Gastroesophageal sphincter (tissue), 4 donors: ENCODE data around the gene WDR27. TPM values are rescaled to one million over a fixed set of nuclear protein-coding genes. Genes with fewer than 3 reads are reported as not detected.
"Not testable (repeated sequence)": the region's sequence is repeated elsewhere in the genome, so short reads cannot be mapped to it uniquely, and the experiment has no call there.

Source experiments
- ATAC-seq: fragments of 150-250 bp; one replicate; pipeline ENCODE4 v1.9.1; 2016; ENCODE audit warnings: mild to moderate bottlenecking, moderate library complexity
- H3K27ac ChIP-seq, 4 donors: fragments of 200-600 bp; sonication (generic) in 3 of 4; 1 replicate in 3 of 4; 2 replicates in 1 of 4; pipeline ENCODE4 v1.5.1; 2016 to 2019
- H3K27me3 ChIP-seq: fragments of 200-600 bp; sonication (generic); one replicate; pipeline ENCODE4 v1.5.1; 2019
- H3K36me3 ChIP-seq, 2 donors: fragments of 200-600 bp; sonication (generic); one replicate each; pipeline ENCODE4 v1.5.1; 2019; ENCODE audit warnings: control low read depth in 1 of 2
- H3K4me1 ChIP-seq, 3 donors: fragments of 200-600 bp; sonication (generic); 1 replicate in 2 of 3; 2 replicates in 1 of 3; pipeline ENCODE4 v1.5.1; 2016 to 2019; ENCODE audit warnings: control low read depth in 2 of 3
- H3K4me3 ChIP-seq, 2 donors: fragments of 200-600 bp; sonication (generic); one replicate each; pipeline ENCODE4 v1.5.1; 2019; ENCODE audit warnings: mild to moderate bottlenecking in 1 of 2, moderate library complexity in 1 of 2
- H3K9me3 ChIP-seq, 3 donors: fragments of 200-600 bp; sonication (generic); one replicate each; pipeline ENCODE4 v1.5.1; 2017 to 2019; ENCODE audit warnings: control low read depth in 2 of 3
- EP300 ChIP-seq: sonication (generic); formaldehyde crosslinking; IDR thresholded peaks from one replicate; pipeline ENCODE4 v1.6.1; 2017; ENCODE audit warnings: antibody characterized with exemption, mild to moderate bottlenecking
- POLR2A ChIP-seq, 2 donors: fragments of 450-650 bp; IDR thresholded peaks; one replicate each; pipeline ENCODE4 v1.6.1; 2017; ENCODE audit warnings: antibody characterized with exemption in 2 of 2, mild to moderate bottlenecking in 2 of 2, moderate library complexity in 1 of 2
- POLR2AphosphoS5 ChIP-seq: sonication (generic); formaldehyde crosslinking; IDR thresholded peaks from one replicate; pipeline ENCODE4 v1.6.1; 2017; ENCODE audit warnings: antibody characterized with exemption
- WGBS, 2 donors: methylation state at CpG; one replicate each; pipeline ENCODE4 v1.1.5; 2018; ENCODE audit warnings: low coverage in 1 of 2; 5-methylcytosine and 5-hydroxymethylcytosine counted together
- total RNA-seq, 4 donors: library from RNA; depleted of rRNA; stranded (reverse); fragments of >200 nt; gene quantifications; one replicate each; pipeline ENCODE4 v1.1.0, GENCODE V29; 2016
- TF ChIP-seq, protein P1 (sequence below), 4 experiments: fragments of 200-600 bp in 2 of 4; fragments of 450-650 bp in 2 of 4; sonication (generic) in 1 of 4; IDR thresholded peaks; one replicate each; pipeline ENCODE4 v1.5.1; 2017 to 2019; ENCODE audit warnings: antibody characterized with exemption in 4 of 4, mild to moderate bottlenecking in 2 of 4, moderate library complexity in 2 of 4

WDR27 gene
- total RNA-seq, 4 donors from 2014 or later, result 10.0 to 35.0 (median 20.7) TPM

DNA sequence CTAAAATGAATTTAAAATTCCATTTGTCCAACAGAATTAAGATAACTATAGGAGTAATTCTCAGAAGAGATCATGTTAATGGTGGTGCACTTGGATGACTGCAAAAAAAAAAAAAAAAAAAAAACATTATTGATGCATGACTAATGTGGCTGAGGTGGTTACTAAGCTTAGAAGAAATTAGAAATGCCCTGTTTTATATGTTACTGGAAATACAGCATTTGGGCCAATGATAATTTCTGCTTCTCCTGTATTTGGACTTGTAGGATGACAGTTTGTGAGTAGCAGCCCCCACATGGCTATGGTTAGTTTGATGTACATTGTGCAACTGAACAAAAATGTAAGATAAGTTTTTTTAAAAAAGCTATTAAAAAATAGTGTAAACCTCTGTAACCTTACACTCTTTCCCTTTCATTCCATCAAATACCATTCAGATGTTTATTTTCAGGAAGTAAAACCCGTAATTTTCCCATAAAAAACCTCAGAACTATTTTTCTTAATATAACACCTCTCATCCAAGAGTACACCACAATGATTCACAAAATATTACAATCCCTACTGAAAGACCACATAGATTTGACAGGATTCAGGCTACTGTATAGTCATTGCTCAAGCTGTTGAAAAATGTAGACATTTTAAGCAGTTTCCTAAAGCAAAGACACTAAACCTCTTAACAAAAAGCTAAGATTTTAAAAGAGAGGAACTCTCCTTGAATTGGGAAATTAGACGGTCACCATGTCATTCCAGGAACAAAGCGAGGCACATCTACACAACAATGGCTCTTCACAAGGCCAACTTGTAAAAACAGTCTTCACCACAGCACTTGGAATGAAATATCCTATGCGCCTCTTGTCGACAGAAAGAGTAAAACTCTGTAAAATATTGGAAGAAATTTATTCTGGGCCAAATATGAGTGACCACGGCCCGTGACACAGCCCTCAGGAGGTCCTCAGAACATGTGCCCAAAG lies 83.0 kb downstream of the WDR27 start:
- H3K4me3 ChIP-seq, result no peak overlapping the region
- TF ChIP-seq POLR2A (IDR thresholded peaks at IDR 0.05) (no peak), EP300 (no peak), POLR2AphosphoS5 (no peak)
- TF ChIP-seq, protein P1, sequence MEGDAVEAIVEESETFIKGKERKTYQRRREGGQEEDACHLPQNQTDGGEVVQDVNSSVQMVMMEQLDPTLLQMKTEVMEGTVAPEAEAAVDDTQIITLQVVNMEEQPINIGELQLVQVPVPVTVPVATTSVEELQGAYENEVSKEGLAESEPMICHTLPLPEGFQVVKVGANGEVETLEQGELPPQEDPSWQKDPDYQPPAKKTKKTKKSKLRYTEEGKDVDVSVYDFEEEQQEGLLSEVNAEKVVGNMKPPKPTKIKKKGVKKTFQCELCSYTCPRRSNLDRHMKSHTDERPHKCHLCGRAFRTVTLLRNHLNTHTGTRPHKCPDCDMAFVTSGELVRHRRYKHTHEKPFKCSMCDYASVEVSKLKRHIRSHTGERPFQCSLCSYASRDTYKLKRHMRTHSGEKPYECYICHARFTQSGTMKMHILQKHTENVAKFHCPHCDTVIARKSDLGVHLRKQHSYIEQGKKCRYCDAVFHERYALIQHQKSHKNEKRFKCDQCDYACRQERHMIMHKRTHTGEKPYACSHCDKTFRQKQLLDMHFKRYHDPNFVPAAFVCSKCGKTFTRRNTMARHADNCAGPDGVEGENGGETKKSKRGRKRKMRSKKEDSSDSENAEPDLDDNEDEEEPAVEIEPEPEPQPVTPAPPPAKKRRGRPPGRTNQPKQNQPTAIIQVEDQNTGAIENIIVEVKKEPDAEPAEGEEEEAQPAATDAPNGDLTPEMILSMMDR (IDR thresholded peaks at IDR 0.05), result no peak
- H3K4me1 ChIP-seq, result no peaks in the 10 kb centered on the region
- ATAC-seq, result no peak
- H3K9me3 ChIP-seq, result no peaks in the 10 kb centered on the region
- 86 to 88% methylated on average over 5 to 7 of the region's 7 CpGs for WGBS, 2 donors
- no peak overlapping the region for H3K27ac ChIP-seq
- H3K36me3 ChIP-seq, result peaks cover 0 to 3% of the 10 kb centered on the region in 2 donors
- no peaks in the 10 kb centered on the region for H3K27me3 ChIP-seq

DNA sequence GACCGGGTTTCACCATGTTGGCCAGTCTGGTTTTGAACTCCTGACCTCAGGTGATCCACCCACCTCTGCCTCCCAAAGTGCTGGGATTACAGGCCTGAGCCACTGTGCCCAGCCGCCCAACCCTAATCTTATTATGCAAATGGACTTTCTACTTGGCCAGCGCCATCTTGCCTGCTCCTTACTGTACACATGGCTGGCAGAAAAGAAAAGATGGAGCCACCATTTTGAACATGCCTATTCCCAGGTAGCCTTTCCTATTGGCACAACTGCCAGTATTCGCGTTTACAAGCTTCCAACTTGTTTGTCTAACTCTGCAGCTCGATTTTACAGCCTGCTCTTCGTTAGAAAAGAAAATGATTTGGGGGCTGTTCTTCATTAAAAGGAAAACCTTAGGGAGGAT lies 84.3 kb downstream of the WDR27 start:
- no peaks in the 10 kb centered on the region for H3K4me1 ChIP-seq
- H3K36me3 ChIP-seq, result peaks cover 0 to 7% of the 10 kb centered on the region in 2 donors
- 89 to 94% methylated on average over 6 to 7 of the region's 7 CpGs for WGBS, 2 donors
- H3K9me3 ChIP-seq, result no peaks in the 10 kb centered on the region
- no peak overlapping the region for H3K4me3 ChIP-seq
- no peaks in the 10 kb centered on the region for H3K27me3 ChIP-seq
- TF ChIP-seq EP300, result no peak
- TF ChIP-seq, protein P1 (IDR thresholded peaks at IDR 0.05), result no peak
- no peak for TF ChIP-seq POLR2AphosphoS5
- TF ChIP-seq POLR2A (IDR thresholded peaks at IDR 0.05), result no peak
- no peak overlapping the region for H3K27ac ChIP-seq
- no peak for ATAC-seq

DNA sequence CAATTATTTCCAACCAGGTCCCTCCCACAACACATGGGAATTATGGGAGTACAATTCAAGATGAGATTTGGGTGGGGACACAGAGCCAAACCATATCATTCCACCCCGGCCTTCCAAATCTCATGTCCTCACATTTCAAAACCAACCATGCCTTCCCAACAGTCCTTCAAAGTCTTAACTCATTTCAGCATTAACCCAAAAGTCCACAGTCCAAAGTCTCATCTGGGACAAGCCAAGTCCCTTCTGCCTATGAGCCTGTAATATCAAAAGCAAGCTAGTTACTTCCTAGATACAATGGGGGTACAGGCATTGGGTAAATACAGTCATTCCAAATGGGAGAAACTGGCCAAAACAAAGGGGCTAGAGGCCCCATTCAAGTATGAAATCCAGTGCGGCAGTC lies 93.2 kb downstream of the WDR27 start:
- not testable (repeated sequence) for H3K27me3 ChIP-seq, H3K36me3 ChIP-seq, H3K9me3 ChIP-seq, ATAC-seq, H3K27ac ChIP-seq, H3K4me3 ChIP-seq, H3K4me1 ChIP-seq
- 91 to 94% methylated on average over 1 to 2 of the region's 2 CpGs for WGBS, 2 donors

DNA sequence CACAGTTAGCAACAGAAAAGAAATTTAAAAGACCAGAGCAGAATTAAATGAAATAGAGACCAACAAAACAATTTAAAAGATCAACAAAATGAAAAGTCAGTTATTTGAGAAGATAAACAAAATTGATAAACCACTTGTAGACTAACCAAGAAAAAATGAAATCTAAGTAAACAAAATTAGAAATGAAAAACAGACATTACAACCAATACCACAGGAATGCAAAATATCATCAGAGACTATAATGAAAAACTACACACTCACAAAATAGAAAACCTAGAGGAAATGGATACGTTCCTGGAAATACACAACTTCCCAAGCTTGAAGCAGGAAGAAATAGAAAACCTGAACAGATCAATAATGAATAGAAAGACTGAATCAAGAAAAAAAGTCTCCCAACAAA lies 97.8 kb downstream of the WDR27 start:
- ATAC-seq, result no peak
- Histone ChIP-seq H3K4me3 (no peak overlapping the region), H3K27ac (no peak overlapping the region), H3K27me3 (no peaks in the 10 kb centered on the region), H3K9me3 (no peaks in the 10 kb centered on the region), H3K36me3 (peaks cover 0 to 23% of the 10 kb centered on the region in 2 donors), H3K4me1 (no peaks in the 10 kb centered on the region)
- no peak for TF ChIP-seq EP300
- no peak for TF ChIP-seq POLR2A (IDR thresholded peaks at IDR 0.05)
- TF ChIP-seq, protein P1 (IDR thresholded peaks at IDR 0.05), result no peak
- TF ChIP-seq POLR2AphosphoS5, result no peak
- WGBS, 2 donors, result 80 to 100% methylated on average over 1 of the region's 1 CpG

DNA sequence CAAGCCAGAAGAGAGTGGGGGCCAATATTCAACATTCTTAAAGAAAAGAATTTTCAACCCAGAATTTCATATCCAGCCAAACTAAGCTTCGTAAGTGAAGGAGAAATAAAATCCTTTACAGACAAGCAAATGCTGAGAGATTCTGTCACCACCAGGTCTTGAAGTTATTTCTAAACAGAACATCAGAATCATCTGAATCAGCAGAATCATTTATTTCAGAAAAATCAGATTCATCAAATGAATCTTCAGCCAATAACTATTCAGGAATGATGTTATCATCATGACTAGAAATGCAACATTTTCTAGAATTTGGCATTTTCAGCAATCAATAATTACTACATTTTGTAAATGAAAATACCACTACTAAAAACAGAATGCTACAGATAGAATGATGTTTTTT lies 100.7 kb downstream of the WDR27 start:
- not testable (repeated sequence) for H3K4me3 ChIP-seq, H3K4me1 ChIP-seq, H3K27me3 ChIP-seq, ATAC-seq, H3K9me3 ChIP-seq, H3K27ac ChIP-seq
- WGBS, 2 donors, result 89% methylated on average over 1 of the region's 1 CpG; no CpG with 5 or more reads in 1 of the 2 donors
- H3K36me3 ChIP-seq, result peaks cover 0 to 34% of the 10 kb centered on the region in 2 donors

DNA sequence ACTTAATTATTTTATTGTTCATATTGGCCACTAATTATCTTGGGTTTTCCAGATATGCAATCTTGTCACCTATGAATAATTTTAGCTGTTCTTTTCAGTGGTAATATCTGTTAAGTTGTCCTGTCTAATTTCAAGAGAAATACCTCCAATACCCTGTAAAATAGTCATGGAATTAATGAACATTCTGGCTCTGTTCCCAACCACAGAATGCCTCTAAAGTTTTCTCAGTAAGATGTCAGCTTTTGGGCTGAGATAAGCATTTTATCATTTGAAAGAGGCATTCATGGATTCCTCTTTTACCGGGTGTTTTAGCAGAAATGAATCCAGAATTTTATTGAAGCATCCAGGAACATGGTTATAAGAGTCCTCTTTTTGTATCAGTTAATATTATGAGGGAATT lies 109.3 kb downstream of the WDR27 start:
- TF ChIP-seq POLR2A (IDR thresholded peaks at IDR 0.05), result no peak
- TF ChIP-seq, protein P1 (IDR thresholded peaks at IDR 0.05), result no peak
- no peak for TF ChIP-seq POLR2AphosphoS5
- TF ChIP-seq EP300, result no peak
- no peaks in the 10 kb centered on the region for H3K27me3 ChIP-seq
- no peak overlapping the region for H3K27ac ChIP-seq
- no peaks in the 10 kb centered on the region for H3K9me3 ChIP-seq
- 43 to 73% methylated on average over 1 of the region's 1 CpG for WGBS, 2 donors
- ATAC-seq, result no peak
- no peaks in the 10 kb centered on the region for H3K36me3 ChIP-seq
- H3K4me1 ChIP-seq, result peaks cover 0 to 24% (median 6%) of the 10 kb centered on the region in 3 donors
- H3K4me3 ChIP-seq, result no peak overlapping the region
